Stimulated activated memory B cell treated with anti-CD40 and anti-IgM and Interleukin-4, amounts not matched to agents 10 μg/mL and 1 μg/mL and 100 μg/mL, for 72 hours (primary cell): ENCODE data around the gene KRTAP10-2.

Experiments
- ATAC-seq: fragments of 150-1000 bp; cut with Tn5 transposase; 2 replicates; pipeline ENCODE4 v1.10.0; 2021
- H3K27ac Mint-ChIP-seq: one replicate; pipeline ENCODE4 v1.8.0; 2022; ENCODE audit warnings: mild to moderate bottlenecking, mixed read lengths
- H3K27me3 Mint-ChIP-seq: one replicate; pipeline ENCODE4 v1.8.0; 2022; ENCODE audit warnings: mixed read lengths
- H3K36me3 Mint-ChIP-seq: one replicate; pipeline ENCODE4 v1.8.0; 2022; ENCODE audit warnings: mixed read lengths
- H3K4me1 Mint-ChIP-seq: one replicate; pipeline ENCODE4 v1.8.0; 2022; ENCODE audit warnings: mixed read lengths
- H3K4me3 Mint-ChIP-seq: one replicate; pipeline ENCODE4 v1.8.0; 2022; ENCODE audit warnings: mild to moderate bottlenecking, moderate library complexity, mixed read lengths
- H3K9me3 Mint-ChIP-seq: one replicate; pipeline ENCODE4 v1.8.0; 2022; ENCODE audit warnings: mixed read lengths

The KRTAP10-2 gene

DNA sequence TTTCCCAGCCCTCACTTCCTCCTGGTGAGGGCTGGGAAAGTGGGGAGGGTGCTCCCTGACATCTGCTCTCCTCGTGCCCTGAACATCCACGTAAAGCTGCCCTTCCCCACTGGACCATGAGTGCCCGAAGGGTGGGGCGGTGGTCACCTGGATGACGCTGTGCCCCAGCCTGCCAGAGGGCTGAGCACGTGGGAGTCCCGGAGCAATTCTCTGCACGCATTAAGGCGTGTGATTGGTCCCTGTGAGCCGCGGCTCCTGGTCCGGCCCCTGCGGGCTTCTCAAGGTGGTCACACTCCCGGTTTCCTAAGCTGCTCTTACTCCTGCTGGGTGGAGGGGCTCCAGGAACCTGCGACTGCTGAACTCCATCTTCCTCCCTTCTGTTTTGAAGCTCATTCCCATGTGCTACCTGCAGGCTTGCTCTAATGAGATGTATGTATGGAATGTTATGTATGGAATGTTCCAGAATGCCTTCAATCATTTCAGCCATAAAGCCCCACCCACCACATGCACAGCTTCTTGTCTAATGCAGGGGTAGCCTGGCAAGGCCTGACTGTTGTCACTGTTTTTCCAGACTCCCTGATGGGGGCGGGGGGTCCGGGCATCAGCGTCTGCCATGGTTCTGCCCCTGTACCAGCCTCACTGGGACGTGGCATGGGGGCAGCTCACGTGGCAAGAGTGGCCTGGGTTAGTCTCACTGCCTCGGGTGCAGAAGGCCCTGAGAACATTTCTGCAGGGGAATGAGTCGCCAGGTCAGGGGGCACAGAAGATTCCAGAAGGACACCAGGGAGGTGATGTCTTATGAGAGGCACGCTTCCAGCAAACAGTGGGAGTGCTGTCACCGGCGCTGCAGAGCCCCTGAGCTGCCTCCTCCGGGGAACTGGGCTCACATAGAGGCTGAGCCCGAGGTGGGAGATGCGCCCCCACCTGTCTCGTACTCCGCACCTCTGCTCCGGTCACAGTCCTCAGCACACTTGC lies 30.7 kb downstream of the KRTAP10-2 start:
- H3K4me1 Mint-ChIP-seq, result no peaks in the 10 kb centered on the region
- H3K36me3 Mint-ChIP-seq, result no peaks in the 10 kb centered on the region
- no peaks in the 10 kb centered on the region for H3K27me3 Mint-ChIP-seq
- no peaks in the 10 kb centered on the region for H3K9me3 Mint-ChIP-seq
- no peak for ATAC-seq
- no peak overlapping the region for H3K27ac Mint-ChIP-seq
- H3K4me3 Mint-ChIP-seq, result no peak overlapping the region

GRCh38 chr21:44519346-44520325 lies 31.7 kb downstream of the KRTAP10-2 start:
- no peak for ATAC-seq
- Mint-ChIP-seq H3K27me3 (no peaks in the 10 kb centered on the region), H3K36me3 (no peaks in the 10 kb centered on the region), H3K9me3 (no peaks in the 10 kb centered on the region), H3K4me1 (no peaks in the 10 kb centered on the region), H3K4me3 (no peak overlapping the region), H3K27ac (no peak overlapping the region)

GRCh38 chr21:44518686-44519085 lies 32.6 kb downstream of the KRTAP10-2 start:
- H3K36me3 Mint-ChIP-seq, result no peaks in the 10 kb centered on the region
- H3K9me3 Mint-ChIP-seq, result no peaks in the 10 kb centered on the region
- no peak overlapping the region for H3K27ac Mint-ChIP-seq
- no peak overlapping the region for H3K4me3 Mint-ChIP-seq
- H3K4me1 Mint-ChIP-seq, result no peaks in the 10 kb centered on the region
- H3K27me3 Mint-ChIP-seq, result no peaks in the 10 kb centered on the region
- no peak for ATAC-seq

DNA sequence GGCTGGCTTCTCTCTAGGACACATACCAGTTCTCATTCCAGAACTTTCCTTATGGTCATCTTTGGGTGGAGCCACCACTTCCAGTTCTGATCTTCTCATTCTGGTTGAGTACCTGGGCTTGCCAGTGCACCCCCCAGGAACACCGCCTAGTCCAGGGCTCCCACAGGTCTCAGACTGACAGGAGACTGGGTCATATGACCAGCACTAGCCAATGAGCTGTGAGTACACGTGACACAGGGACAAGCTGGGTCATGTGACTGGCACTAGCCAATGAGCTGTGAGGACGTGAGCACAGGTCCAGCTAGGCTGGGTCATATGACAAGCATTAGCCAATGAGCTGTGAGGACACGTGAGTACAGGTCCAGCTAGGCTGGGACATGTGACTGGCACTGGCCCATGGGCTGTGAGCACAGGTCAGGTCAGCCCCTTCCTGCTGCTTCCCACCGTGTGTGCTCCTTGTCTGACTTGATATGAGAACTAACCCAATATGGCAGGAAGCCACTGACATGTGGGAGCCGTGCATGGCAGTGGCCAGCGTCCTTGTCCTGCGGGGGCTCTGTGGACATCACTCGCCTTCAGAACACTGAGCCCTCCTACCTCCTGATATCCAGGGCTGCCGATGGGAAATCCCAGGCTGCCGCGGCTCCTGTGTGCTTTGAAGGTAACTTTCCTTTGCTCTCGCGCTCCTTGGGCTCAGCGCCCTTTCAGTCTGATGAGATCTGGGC lies 34.0 kb downstream of the KRTAP10-2 start:
- H3K4me3 Mint-ChIP-seq, result no peak overlapping the region
- H3K36me3 Mint-ChIP-seq, result no peaks in the 10 kb centered on the region
- H3K27ac Mint-ChIP-seq, result no peak overlapping the region
- no peaks in the 10 kb centered on the region for H3K9me3 Mint-ChIP-seq
- no peaks in the 10 kb centered on the region for H3K27me3 Mint-ChIP-seq
- no peak for ATAC-seq
- H3K4me1 Mint-ChIP-seq, result no peaks in the 10 kb centered on the region

- no peaks in the 10 kb centered on the region for H3K36me3 Mint-ChIP-seq
- H3K4me1 Mint-ChIP-seq, result no peaks in the 10 kb centered on the region
- no peaks in the 10 kb centered on the region for H3K9me3 Mint-ChIP-seq
- no peak for ATAC-seq
- no peak overlapping the region for H3K27ac Mint-ChIP-seq
- H3K27me3 Mint-ChIP-seq, result peaks cover 4% of the 10 kb centered on the region
- no peak overlapping the region for H3K4me3 Mint-ChIP-seq
Measured at GRCh38 chr21:44516828-44517174, 34.5 kb downstream of the KRTAP10-2 start.

DNA sequence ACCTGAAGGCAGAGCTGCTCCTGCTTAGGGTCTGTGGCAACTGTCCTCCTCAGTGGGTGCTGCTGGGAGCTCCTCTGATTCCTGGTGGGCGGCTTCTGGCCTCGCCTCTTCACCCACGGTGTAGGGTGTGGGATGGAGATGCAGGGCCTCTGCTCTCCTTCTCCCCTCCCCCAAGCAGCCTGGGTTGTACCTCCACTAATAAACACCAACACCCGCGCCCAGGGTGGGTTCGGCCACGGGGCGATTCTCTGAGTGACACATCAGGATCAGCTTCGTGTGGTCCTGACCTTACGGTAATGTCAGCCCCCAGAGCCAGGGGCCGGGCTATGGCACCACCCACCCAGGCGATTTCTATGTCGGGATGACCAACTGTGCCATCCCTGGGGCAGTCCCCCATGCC lies 35.0 kb downstream of the KRTAP10-2 start:
- Mint-ChIP-seq H3K4me1 (no peaks in the 10 kb centered on the region), H3K27ac (no peak overlapping the region), H3K27me3 (peaks cover 8% of the 10 kb centered on the region), H3K36me3 (no peaks in the 10 kb centered on the region), H3K4me3 (no peak overlapping the region), H3K9me3 (no peaks in the 10 kb centered on the region)
- no peak for ATAC-seq

GRCh38 chr21:44515359-44516165 lies 35.7 kb downstream of the KRTAP10-2 start:
- no peak for ATAC-seq
- Mint-ChIP-seq H3K9me3 (no peaks in the 10 kb centered on the region), H3K27me3 (peaks cover 12% of the 10 kb centered on the region), H3K4me1 (no peaks in the 10 kb centered on the region), H3K36me3 (no peaks in the 10 kb centered on the region), H3K27ac (no peak overlapping the region), H3K4me3 (no peak overlapping the region)

DNA sequence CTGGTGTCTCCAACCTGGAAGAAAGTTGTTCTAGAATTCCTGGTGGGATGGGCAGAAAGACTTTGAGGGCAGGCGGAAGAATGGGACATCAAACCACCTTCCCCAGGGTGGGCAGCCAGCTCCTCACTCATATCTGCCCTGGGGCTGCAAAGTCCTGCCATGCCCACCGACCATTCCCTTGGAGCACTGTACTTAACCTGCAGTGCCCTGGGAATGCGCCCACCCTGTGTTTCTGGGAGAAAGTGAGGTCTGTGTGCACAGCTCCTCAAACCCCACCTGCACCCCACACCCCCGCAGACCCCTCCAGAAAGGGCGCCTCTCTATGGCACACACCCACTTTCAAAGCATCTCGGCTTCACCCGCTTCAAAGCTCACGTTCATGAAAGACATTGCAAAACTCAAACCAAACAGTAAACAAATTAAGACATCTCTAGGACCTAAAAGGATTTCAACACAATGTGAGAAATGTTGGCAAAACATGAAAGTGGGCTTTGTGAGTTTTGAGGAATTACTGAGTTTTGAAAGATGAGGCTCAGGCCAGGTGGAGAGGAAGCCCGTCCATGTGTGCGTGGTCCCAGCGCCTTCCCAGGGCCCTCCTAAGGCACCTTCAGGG lies 36.5 kb downstream of the KRTAP10-2 start:
- ATAC-seq, result no peak
- Mint-ChIP-seq H3K4me3 (no peak overlapping the region), H3K27me3 (peaks cover 15% of the 10 kb centered on the region), H3K4me1 (peaks cover 7% of the 10 kb centered on the region), H3K9me3 (no peaks in the 10 kb centered on the region), H3K27ac (no peak overlapping the region), H3K36me3 (no peaks in the 10 kb centered on the region)

DNA sequence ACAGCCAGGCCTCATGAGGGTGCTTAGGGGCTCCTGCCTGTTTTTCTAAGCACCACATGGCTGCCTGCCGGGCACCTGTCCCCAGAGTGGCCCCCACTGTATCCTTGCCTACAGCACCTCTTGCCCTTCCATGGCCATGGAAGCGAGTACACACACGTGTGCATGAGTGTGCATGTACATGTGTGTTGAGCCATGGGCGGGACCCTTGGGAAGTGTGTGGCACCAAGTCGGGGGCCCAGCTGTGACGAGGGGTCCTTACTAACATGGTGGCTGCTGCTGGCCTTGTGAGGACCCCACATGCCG lies 37.1 kb downstream of the KRTAP10-2 start:
- H3K4me3 Mint-ChIP-seq, result no peak overlapping the region
- no peaks in the 10 kb centered on the region for H3K36me3 Mint-ChIP-seq
- peaks cover 22% of the 10 kb centered on the region for H3K27me3 Mint-ChIP-seq
- H3K27ac Mint-ChIP-seq, result no peak overlapping the region
- H3K9me3 Mint-ChIP-seq, result no peaks in the 10 kb centered on the region
- ATAC-seq, result no peak
- H3K4me1 Mint-ChIP-seq, result peaks cover 7% of the 10 kb centered on the region

DNA sequence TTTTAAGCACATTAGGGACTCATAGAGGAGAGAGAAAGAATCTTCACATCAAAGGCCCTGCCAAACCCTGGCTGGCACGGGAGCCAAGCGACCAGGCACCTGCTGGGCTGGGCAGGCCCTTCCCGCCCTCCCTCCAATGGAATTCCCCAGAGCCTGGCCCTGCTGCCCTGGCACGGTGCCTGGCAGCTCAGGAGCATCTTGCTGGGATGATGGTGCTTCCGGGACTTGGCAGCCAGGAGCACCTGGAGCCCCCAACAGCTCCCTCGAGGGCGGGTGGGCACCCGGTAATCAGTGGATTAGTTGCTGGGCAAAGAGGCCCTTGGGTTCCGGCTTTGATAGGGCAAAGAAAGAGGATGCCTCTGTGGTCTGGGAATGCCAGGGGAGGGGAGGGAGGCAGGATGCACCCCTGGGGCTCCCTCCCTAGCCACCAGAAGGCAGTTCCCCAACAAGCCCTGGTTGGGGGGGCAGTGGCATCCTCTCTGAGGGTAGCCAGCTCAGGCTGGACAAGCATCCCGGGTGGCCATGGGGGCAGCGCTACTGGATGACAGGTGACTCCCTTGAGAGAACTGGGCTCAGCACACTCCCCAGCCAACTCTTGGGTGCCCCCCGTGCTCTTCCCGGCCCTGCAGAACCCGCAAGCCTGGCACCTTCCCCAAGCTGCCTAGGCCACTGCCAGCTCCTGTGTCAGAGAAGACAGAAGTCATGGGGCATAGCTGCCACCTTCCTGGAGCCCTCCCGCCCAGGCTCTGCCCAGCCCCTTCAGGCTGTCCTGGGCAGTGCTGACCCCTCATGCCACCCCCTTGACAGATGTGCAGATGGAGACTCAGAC lies 37.7 kb downstream of the KRTAP10-2 start:
- ATAC-seq, result no peak
- Mint-ChIP-seq H3K27ac (no peak overlapping the region), H3K4me1 (peaks cover 7% of the 10 kb centered on the region), H3K4me3 (no peak overlapping the region), H3K27me3 (peaks cover 27% of the 10 kb centered on the region), H3K36me3 (no peaks in the 10 kb centered on the region), H3K9me3 (no peaks in the 10 kb centered on the region)

- Mint-ChIP-seq H3K27me3 (peaks cover 27% of the 10 kb centered on the region), H3K9me3 (no peaks in the 10 kb centered on the region), H3K27ac (no peak overlapping the region), H3K4me1 (peaks cover 7% of the 10 kb centered on the region), H3K4me3 (no peak overlapping the region), H3K36me3 (no peaks in the 10 kb centered on the region)
- ATAC-seq, result no peak
Measured at GRCh38 chr21:44512496-44513388, 38.6 kb downstream of the KRTAP10-2 start.

DNA sequence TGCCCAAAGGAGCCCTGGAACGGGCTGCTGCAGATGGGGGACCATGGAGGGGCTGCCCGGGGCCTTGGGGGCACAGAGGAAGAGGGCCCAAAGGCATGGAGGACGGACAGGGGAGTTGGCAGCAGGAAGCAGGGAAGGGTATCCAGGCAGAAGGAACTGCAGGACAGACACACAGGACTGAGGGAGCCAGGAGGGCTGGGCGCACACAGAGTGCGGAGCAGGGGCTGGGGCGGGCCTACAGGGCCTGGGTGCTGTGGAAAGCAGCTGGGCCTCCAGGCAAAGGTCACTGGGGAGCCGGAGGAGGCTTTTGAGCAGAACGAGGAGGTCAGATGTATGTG lies 39.4 kb downstream of the KRTAP10-2 start:
- no peak for ATAC-seq
- Mint-ChIP-seq H3K36me3 (no peaks in the 10 kb centered on the region), H3K27me3 (peaks cover 31% of the 10 kb centered on the region), H3K4me3 (no peak overlapping the region), H3K9me3 (no peaks in the 10 kb centered on the region), H3K4me1 (peaks cover 7% of the 10 kb centered on the region), H3K27ac (no peak overlapping the region)
